Peyer's patch (tissue), 4 donors: ENCODE results near the gene DNASE1L2.

Source experiments
- CTCF ChIP-seq, 6 experiments: fragments of 450-650 bp in 4 of 6; fragments of 200-600 bp in 2 of 6; sonication (generic) in 1 of 6; IDR thresholded peaks; one replicate each; pipeline ENCODE4 v1.5.1; 2017 to 2019; ENCODE audit warnings: antibody characterized with exemption in 6 of 6, mild to moderate bottlenecking in 3 of 6, moderate library complexity in 1 of 6
- POLR2A ChIP-seq, 2 donors: fragments of 450-650 bp; IDR thresholded peaks; one replicate each; pipeline ENCODE4 v1.5.1; 2017; ENCODE audit warnings: antibody characterized with exemption in 2 of 2, mild to moderate bottlenecking in 2 of 2, moderate library complexity in 2 of 2

GRCh38 chr16:2256531-2257140 lies 20.4 kb downstream of the DNASE1L2 start:
- TF ChIP-seq CTCF (IDR thresholded peaks at IDR 0.05) (no peak), POLR2A (IDR thresholded peaks at IDR 0.05) (no peak)
